Measurements from ENCODE around the gene MED9. TPM values are rescaled to one million over a fixed set of nuclear protein-coding genes. Genes with fewer than 3 reads are reported as not detected.

Gene MED9
- total RNA-seq, 1 donor from 2014 or later: 18.9 TPM

DNA sequence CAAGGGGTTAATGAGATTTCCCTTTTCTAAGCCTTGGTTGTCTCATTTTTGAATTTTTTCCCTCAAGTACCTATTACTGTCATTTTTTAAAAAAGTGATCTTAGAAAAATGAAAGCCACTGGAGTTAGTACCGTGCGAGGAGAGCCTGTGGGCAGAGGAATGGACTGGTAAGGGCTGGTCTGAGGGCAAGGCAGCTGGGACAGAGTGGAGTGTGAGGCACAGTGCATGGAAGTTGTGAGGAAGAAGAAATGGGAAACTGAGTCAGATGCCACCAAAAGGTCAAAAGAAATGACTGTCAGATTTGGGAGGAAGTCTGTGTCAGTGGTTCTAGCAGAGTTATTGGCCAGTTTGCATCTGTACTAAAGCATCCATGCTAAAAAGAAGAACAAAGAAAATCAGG, 11.2 kb downstream of the MED9 start:
- DNase-seq (ENCODE audit: extremely low spot score in 2 of 2): no peak
- Histone ChIP-seq H3K9me3 (no peaks in the 10 kb centered on the region), H3K4me1 (peaks cover 11% of the 10 kb centered on the region), H3K27ac (no peak overlapping the region), H3K4me3 (no peak overlapping the region), H3K36me3 (peaks cover 0 to 22% of the 10 kb centered on the region in 2 donors), H3K27me3 (no peaks in the 10 kb centered on the region)
- TF ChIP-seq POLR2AphosphoS5 (IDR thresholded peaks at IDR 0.05; ENCODE audit: insufficient read depth in 1 of 2, low read depth in 1 of 2): no peak
- TF ChIP-seq POLR2A (IDR thresholded peaks at IDR 0.05): no peak
- TF ChIP-seq, protein P1, sequence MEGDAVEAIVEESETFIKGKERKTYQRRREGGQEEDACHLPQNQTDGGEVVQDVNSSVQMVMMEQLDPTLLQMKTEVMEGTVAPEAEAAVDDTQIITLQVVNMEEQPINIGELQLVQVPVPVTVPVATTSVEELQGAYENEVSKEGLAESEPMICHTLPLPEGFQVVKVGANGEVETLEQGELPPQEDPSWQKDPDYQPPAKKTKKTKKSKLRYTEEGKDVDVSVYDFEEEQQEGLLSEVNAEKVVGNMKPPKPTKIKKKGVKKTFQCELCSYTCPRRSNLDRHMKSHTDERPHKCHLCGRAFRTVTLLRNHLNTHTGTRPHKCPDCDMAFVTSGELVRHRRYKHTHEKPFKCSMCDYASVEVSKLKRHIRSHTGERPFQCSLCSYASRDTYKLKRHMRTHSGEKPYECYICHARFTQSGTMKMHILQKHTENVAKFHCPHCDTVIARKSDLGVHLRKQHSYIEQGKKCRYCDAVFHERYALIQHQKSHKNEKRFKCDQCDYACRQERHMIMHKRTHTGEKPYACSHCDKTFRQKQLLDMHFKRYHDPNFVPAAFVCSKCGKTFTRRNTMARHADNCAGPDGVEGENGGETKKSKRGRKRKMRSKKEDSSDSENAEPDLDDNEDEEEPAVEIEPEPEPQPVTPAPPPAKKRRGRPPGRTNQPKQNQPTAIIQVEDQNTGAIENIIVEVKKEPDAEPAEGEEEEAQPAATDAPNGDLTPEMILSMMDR (IDR thresholded peaks at IDR 0.05): no peak
- intact Hi-C loops (cut with DNase I): no loop called here

DNA sequence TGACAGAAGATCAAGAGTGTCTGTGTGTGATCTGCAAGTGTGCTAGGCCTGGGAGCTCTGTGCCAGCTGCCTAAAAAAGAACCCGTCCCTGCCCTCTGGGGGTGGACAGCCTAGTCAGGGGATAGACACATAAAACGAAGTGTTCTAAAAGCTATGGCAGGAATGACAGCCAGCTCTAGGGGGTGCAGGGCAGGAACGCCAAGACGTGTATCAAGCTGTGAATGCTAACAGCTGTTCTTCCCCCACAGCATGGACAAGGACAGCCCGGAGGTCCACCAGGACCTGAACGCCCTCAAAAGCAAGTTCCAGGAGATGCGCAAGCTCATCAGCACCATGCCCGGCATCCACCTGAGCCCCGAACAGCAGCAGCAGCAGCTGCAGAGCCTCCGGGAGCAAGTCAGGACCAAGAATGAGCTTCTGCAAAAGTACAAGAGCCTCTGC, 14.3 kb downstream of the MED9 start:
- no peak overlapping the region for H3K4me3 ChIP-seq
- H3K36me3 ChIP-seq: peaks cover 0 to 22% of the 10 kb centered on the region in 2 donors
- DNase-seq (ENCODE audit: extremely low spot score in 2 of 2): no peak
- H3K27ac ChIP-seq: no peak overlapping the region
- TF ChIP-seq, protein P1 (IDR thresholded peaks at IDR 0.05): no peak
- TF ChIP-seq POLR2AphosphoS5 (IDR thresholded peaks at IDR 0.05; ENCODE audit: insufficient read depth in 1 of 2, low read depth in 1 of 2) (no peak), POLR2A (IDR thresholded peaks at IDR 0.05) (no peak)
- H3K27me3 ChIP-seq: no peaks in the 10 kb centered on the region
- intact Hi-C loops (cut with DNase I): loop anchor here (10.0 kb wide), 1 partner anchor 124 kb away; no protein-coding TSS in a partner anchor
- H3K4me1 ChIP-seq: peaks cover 25% of the 10 kb centered on the region
- H3K9me3 ChIP-seq: no peaks in the 10 kb centered on the region

DNA sequence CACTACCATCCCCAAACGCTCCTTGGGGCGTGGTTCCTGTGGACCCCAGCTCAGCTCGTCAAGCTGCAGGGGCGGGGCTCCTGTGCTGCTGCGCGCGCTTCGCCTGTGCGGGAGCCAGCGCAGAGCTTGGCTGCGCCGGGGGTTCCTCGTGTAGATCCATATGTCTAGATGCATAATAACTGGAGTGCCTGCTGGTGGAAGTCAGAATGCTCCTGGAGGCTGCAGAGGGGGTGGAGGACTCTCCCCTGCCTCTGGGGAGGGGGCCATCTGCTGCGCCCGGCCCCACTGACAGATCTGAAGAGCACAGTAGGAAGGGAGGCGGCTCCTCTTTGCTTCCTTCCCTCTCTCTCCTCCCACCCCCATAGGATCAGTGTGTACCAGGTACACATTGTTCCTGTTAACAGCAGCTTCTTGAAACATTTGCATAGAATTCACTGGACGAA, 14.8 kb downstream of the MED9 start:
- peaks cover 27% of the 10 kb centered on the region for H3K4me1 ChIP-seq
- no peak overlapping the region for H3K4me3 ChIP-seq
- no peak overlapping the region for H3K27ac ChIP-seq
- H3K27me3 ChIP-seq: no peaks in the 10 kb centered on the region
- no peaks in the 10 kb centered on the region for H3K9me3 ChIP-seq
- peaks cover 0 to 22% of the 10 kb centered on the region in 2 donors for H3K36me3 ChIP-seq
- TF ChIP-seq POLR2A (IDR thresholded peaks at IDR 0.05): no peak
- TF ChIP-seq, protein P1 (IDR thresholded peaks at IDR 0.05): no peak
- no peak for TF ChIP-seq POLR2AphosphoS5 (IDR thresholded peaks at IDR 0.05; ENCODE audit: insufficient read depth in 1 of 2, low read depth in 1 of 2)
- intact Hi-C loops (cut with DNase I): loop anchor here (10.0 kb wide), 1 partner anchor 123 kb away; no protein-coding TSS in a partner anchor
- DNase-seq (ENCODE audit: extremely low spot score in 2 of 2): no peak

DNA sequence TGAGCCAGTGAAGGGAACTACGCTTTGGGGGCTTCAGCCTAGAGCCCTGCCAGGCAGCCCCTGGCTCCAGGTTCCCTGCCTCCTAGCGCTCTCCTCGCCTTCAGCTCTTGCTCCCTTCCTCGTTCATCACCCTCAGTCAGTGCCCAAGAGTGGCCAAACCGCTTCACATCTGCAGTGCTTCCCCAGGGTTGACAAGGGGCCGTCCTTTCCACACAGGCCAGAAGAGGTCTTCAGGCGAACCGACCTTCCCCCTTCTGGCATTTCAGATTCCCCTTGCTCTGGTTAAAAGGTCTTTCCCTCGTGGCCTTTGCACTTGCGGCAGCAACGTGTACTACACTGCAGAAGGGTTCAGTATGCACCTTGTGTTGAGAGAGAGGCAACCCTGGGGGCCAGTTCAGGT, 15.3 kb downstream of the MED9 start:
- intact Hi-C loops (cut with DNase I): loop anchor here (10.0 kb wide), 1 partner anchor 123 kb away; no protein-coding TSS in a partner anchor
- no peaks in the 10 kb centered on the region for H3K27me3 ChIP-seq
- H3K4me3 ChIP-seq: no peak overlapping the region
- H3K4me1 ChIP-seq: peaks cover 33% of the 10 kb centered on the region
- H3K36me3 ChIP-seq: peaks cover 0 to 22% of the 10 kb centered on the region in 2 donors
- no peak overlapping the region for H3K27ac ChIP-seq
- H3K9me3 ChIP-seq: no peaks in the 10 kb centered on the region
- TF ChIP-seq, protein P1 (IDR thresholded peaks at IDR 0.05): no peak
- TF ChIP-seq POLR2AphosphoS5 (IDR thresholded peaks at IDR 0.05; ENCODE audit: insufficient read depth in 1 of 2, low read depth in 1 of 2): no peak
- TF ChIP-seq POLR2A (IDR thresholded peaks at IDR 0.05): no peak
- DNase-seq (ENCODE audit: extremely low spot score in 2 of 2): no peak

DNA sequence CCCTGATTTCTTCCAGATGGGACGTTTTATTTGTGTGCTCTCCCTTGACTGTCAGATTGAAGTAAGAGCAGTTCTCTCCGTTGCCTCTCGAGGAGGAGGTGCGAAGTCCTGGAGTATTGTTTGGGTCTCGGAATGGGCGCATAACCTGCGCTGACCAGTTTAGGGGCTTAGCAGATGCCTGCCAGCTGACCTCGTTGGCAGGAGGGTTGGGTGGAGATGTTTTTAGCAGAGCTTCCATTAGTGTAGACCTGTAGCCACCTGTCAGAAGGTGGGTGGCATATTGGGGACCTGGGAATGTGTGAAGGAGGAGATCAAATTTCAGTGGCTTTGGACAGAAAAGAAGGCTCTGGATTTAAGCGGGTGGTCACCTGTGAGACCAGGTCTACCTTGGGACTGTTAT, 15.8 kb downstream of the MED9 start:
- Histone ChIP-seq H3K36me3 (peaks cover 0 to 21% of the 10 kb centered on the region in 2 donors), H3K4me1 (peaks cover 34% of the 10 kb centered on the region), H3K27me3 (no peaks in the 10 kb centered on the region), H3K4me3 (no peak overlapping the region), H3K27ac (no peak overlapping the region), H3K9me3 (no peaks in the 10 kb centered on the region)
- TF ChIP-seq POLR2A (IDR thresholded peaks at IDR 0.05): no peak
- no peak for TF ChIP-seq POLR2AphosphoS5 (IDR thresholded peaks at IDR 0.05; ENCODE audit: insufficient read depth in 1 of 2, low read depth in 1 of 2)
- TF ChIP-seq, protein P1 (IDR thresholded peaks at IDR 0.05): no peak
- no peak for DNase-seq (ENCODE audit: extremely low spot score in 2 of 2)
- intact Hi-C loops (cut with DNase I): loop anchor here (10.0 kb wide), 1 partner anchor 122 kb away; no protein-coding TSS in a partner anchor

Data from vagina (tissue), 2 donors.